IMR-90 (cell line): Measurements from ENCODE around the gene HSP90AB1. TPM values are rescaled to one million over a fixed set of nuclear protein-coding genes. Genes with fewer than 3 reads are reported as not detected.

Source experiments
- ATAC-seq: fragments of 200-7000 bp; cut with Tn5 transposase; 2 replicates; pipeline ENCODE4 v1.9.1; 2020; ENCODE audit warnings: low read depth, mild to moderate bottlenecking, moderate library complexity
- BruUV-seq: library from RNA; stranded (reverse); fragments of 400-500 nt; replicated peaks from 2 replicates; lab custom pipeline; 2021; lab: Mats Ljungman, UMichigan
- CTCF ChIA-PET: fragments of 300-600 bp; formaldehyde crosslinking; extraction: SDS; loops from one replicate; lab custom pipeline; 2021; ENCODE audit warnings: antibody characterized with exemption; lab: Yijun Ruan, JAX
- POLR2A ChIA-PET: fragments of 300-600 bp; sonication (Branson Sonifier 250); formaldehyde crosslinking; loops from one replicate; lab custom pipeline; 2022; ENCODE audit warnings: antibody characterized with exemption; ENCODE audit not compliant: unreplicated experiment; lab: Charles Lee
- DNase-seq: peaks from one replicate; pipeline ENCODE4 v3.0.0; 2013
- H2AFZ ChIP-seq: replicated peaks from 2 replicates; pipeline ENCODE3; 2013; ENCODE audit warnings: low read length, mild to moderate bottlenecking; ENCODE audit not compliant: poor library complexity
- H2AK5ac ChIP-seq: 2 replicates; pipeline ENCODE4 v1.6.1; 2013; ENCODE audit warnings: low read depth, low read length, inconsistent platforms
- H2AK9ac ChIP-seq: replicated peaks from 2 replicates; pipeline ENCODE3; 2013; ENCODE audit warnings: mild to moderate bottlenecking, low read depth, low read length, moderate library complexity; ENCODE audit not compliant: poor library complexity
- H2BK120ac ChIP-seq: 2 replicates; pipeline ENCODE4 v1.6.1; 2013; ENCODE audit warnings: low read depth, low read length, inconsistent platforms
- H2BK15ac ChIP-seq: 3 replicates; pipeline ENCODE4 v1.6.1; 2013; ENCODE audit warnings: low read depth, low read length, inconsistent platforms
- H2BK20ac ChIP-seq: 2 replicates; pipeline ENCODE4 v1.6.1; 2013; ENCODE audit warnings: low read depth, mild to moderate bottlenecking, inconsistent platforms, low read length, moderate library complexity
- H2BK5ac ChIP-seq: 2 replicates; pipeline ENCODE4 v1.6.1; 2013; ENCODE audit warnings: mild to moderate bottlenecking, low read depth, low read length, inconsistent platforms; ENCODE audit not compliant: poor library complexity, severe bottlenecking
- H3K14ac ChIP-seq: replicated peaks from 2 replicates; pipeline ENCODE4 v1.6.1; 2013; ENCODE audit warnings: low read depth, low read length, inconsistent platforms
- H3K18ac ChIP-seq: 2 replicates; pipeline ENCODE4 v1.6.1; 2013; ENCODE audit warnings: low read depth, low read length, control low read depth
- H3K23ac ChIP-seq: 2 replicates; pipeline ENCODE4 v1.6.1; 2013; ENCODE audit warnings: low read depth, low read length, inconsistent platforms
- H3K27ac ChIP-seq: 2 replicates; pipeline ENCODE4 v1.5.1; 2013; ENCODE audit warnings: mild to moderate bottlenecking, control low read depth, low read length; ENCODE audit not compliant: insufficient read depth
- H3K27me3 ChIP-seq: 2 replicates; pipeline ENCODE4 v1.6.1; 2013; ENCODE audit warnings: low read length; ENCODE audit not compliant: control insufficient read depth, insufficient read depth
- H3K36me3 ChIP-seq: 2 replicates; pipeline ENCODE4 v1.6.1; 2013; ENCODE audit warnings: low read length, mixed read lengths; ENCODE audit not compliant: control insufficient read depth, insufficient read depth
- H3K4ac ChIP-seq: 2 replicates; pipeline ENCODE4 v1.6.1; 2013; ENCODE audit warnings: low read depth, low read length, inconsistent platforms
- H3K4me1 ChIP-seq: 2 replicates; pipeline ENCODE4 v1.6.1; 2013; ENCODE audit warnings: low read length, mixed read lengths; ENCODE audit not compliant: control insufficient read depth, insufficient read depth
- H3K4me2 ChIP-seq: 2 replicates; pipeline ENCODE4 v1.6.1; 2013; ENCODE audit warnings: low read depth, mild to moderate bottlenecking, control low read depth, low read length, moderate library complexity
- H3K4me3 ChIP-seq: 2 replicates; pipeline ENCODE4 v1.5.1; 2013; ENCODE audit warnings: low read depth, mild to moderate bottlenecking, control low read depth, low read length, moderate library complexity; ENCODE audit not compliant: insufficient read depth
- H3K56ac ChIP-seq: 2 replicates; pipeline ENCODE4 v1.6.1; 2013; ENCODE audit warnings: low read length, inconsistent platforms; ENCODE audit not compliant: insufficient read depth; ENCODE audit errors: extremely low read depth
- H3K79me1 ChIP-seq, 2 experiments: 2 replicates each; pipeline ENCODE4 v1.6.1; 2013; ENCODE audit warnings: low read length in 2 of 2, inconsistent platforms in 1 of 2, low read depth in 1 of 2
- H3K9ac ChIP-seq: 2 replicates; pipeline ENCODE4 v1.6.1; 2013; ENCODE audit warnings: low read depth, low read length, control low read depth
- H3K9me1 ChIP-seq: 2 replicates; pipeline ENCODE4 v1.6.1; 2013; ENCODE audit warnings: low read length, inconsistent platforms; ENCODE audit not compliant: insufficient read depth
- H3K9me3 ChIP-seq: 2 replicates; pipeline ENCODE4 v1.6.1; 2013; ENCODE audit warnings: low read length; ENCODE audit not compliant: control insufficient read depth, insufficient read depth
- H4K20me1 ChIP-seq: 2 replicates; pipeline ENCODE4 v1.6.1; 2013; ENCODE audit warnings: low read length, inconsistent platforms; ENCODE audit not compliant: insufficient read depth
- H4K5ac ChIP-seq: 2 replicates; pipeline ENCODE4 v1.6.1; 2013; ENCODE audit warnings: mild to moderate bottlenecking, low read depth, low read length, control low read depth
- H4K8ac ChIP-seq, 2 experiments: 2 replicates each; pipeline ENCODE4 v1.6.1; 2013; ENCODE audit warnings: low read depth in 2 of 2, low read length in 2 of 2, control low read depth in 1 of 2, inconsistent platforms in 1 of 2
- H4K91ac ChIP-seq: 2 replicates; pipeline ENCODE4 v1.6.1; 2013; ENCODE audit warnings: low read depth, low read length, inconsistent platforms; ENCODE audit not compliant: insufficient read depth
- BHLHE40 ChIP-seq: fragments of 150-350 bp; IDR thresholded peaks from 2 replicates; pipeline ENCODE4 v1.6.1; 2016; ENCODE audit warnings: mild to moderate bottlenecking, low read depth, low read length
- CEBPB ChIP-seq: IDR thresholded peaks from 2 replicates; pipeline ENCODE4 v1.6.1; 2012; ENCODE audit warnings: low read depth, low read length, improper control_type of control experiment
- CHD1 ChIP-seq: IDR thresholded peaks from 2 replicates; pipeline ENCODE4 v1.6.1; 2012; ENCODE audit warnings: low read depth, low read length, improper control_type of control experiment
- MAZ ChIP-seq: IDR thresholded peaks from 2 replicates; pipeline ENCODE4 v1.6.1; 2012; ENCODE audit warnings: low read depth, mild to moderate bottlenecking, low read length, improper control_type of control experiment, moderate library complexity, borderline replicate concordance
- MXI1 ChIP-seq: IDR thresholded peaks from 2 replicates; pipeline ENCODE4 v1.6.1; 2012; ENCODE audit warnings: low read depth, mild to moderate bottlenecking, low read length, moderate library complexity, borderline replicate concordance
- NFE2L2 ChIP-seq: fragments of 150-350 bp; IDR thresholded peaks from 2 replicates; pipeline ENCODE4 v1.6.1; 2016; ENCODE audit warnings: low read depth, mild to moderate bottlenecking, low read length
- POLR2A ChIP-seq: IDR thresholded peaks from 2 replicates; pipeline ENCODE4 v1.6.1; 2012; ENCODE audit warnings: mild to moderate bottlenecking, low read depth, low read length
- RCOR1 ChIP-seq: IDR thresholded peaks from 2 replicates; pipeline ENCODE4 v1.6.1; 2012; ENCODE audit warnings: mild to moderate bottlenecking, low read length, improper control_type of control experiment; ENCODE audit not compliant: insufficient replicate concordance
- SMC3 ChIP-seq: fragments of 150-350 bp; IDR thresholded peaks from 2 replicates; pipeline ENCODE4 v1.6.1; 2016; ENCODE audit warnings: low read depth, mild to moderate bottlenecking, antibody characterized with exemption, low read length, moderate library complexity
- WGBS, 2 experiments: methylation state at CpG; one replicate each; pipeline versions ENCODE4 v1.1.5 to v1.1.7; 2013; ENCODE audit warnings: missing lambda C conversion rate in 2 of 2; ENCODE audit not compliant: insufficient read length in 1 of 2; ENCODE audit errors: extremely low coverage in 2 of 2; 5-methylcytosine and 5-hydroxymethylcytosine counted together
- dilution Hi-C: fragments of 300-500 bp; cut with HindIII; formaldehyde crosslinking; loops from one replicate; pipeline ENCODE4 v1.14.3; 2018; ENCODE audit warnings: low sequenced_read_pairs; ENCODE audit not compliant: unreplicated experiment
- in situ Hi-C: fragments of 300-500 bp; cut with MboI; formaldehyde crosslinking; loops from 3 replicates; pipeline ENCODE4 v1.14.3; 2019; ENCODE audit warnings: low sequenced_read_pairs, inconsistent platforms, mixed read lengths
- intact Hi-C: fragments of 100-400 bp; cut with micrococcal nuclease; formaldehyde crosslinking; loops from 2 replicates; pipeline ENCODE4 v1.10.0; 2022
- polyA plus RNA-seq, 3 experiments: library from polyadenylated mRNA; depleted of rRNA; stranded (reverse); fragments of >200 nt; gene quantifications; 2 replicates each; pipeline ENCODE4 v1.2.3, GENCODE V29; 2012; ENCODE audit warnings: low replicate concordance in 1 of 3
- total RNA-seq: library from RNA; depleted of rRNA; stranded (reverse); fragments of >200 nt; gene quantifications from 2 replicates; pipeline ENCODE4 v1.2.3, GENCODE V29; 2012
- TF ChIP-seq, protein P1 (sequence below): fragments of 150-350 bp; IDR thresholded peaks from 2 replicates; pipeline ENCODE4 v1.6.1; 2017; ENCODE audit warnings: mild to moderate bottlenecking, antibody characterized with exemption, low read length, low read depth
- TF ChIP-seq, protein P2 (sequence below): conservative IDR thresholded peaks from 2 replicates; pipeline ENCODE4 v1.5.1; 2012; ENCODE audit warnings: mild to moderate bottlenecking, low read depth, low read length, improper control_type of control experiment
- TF ChIP-seq, protein P3 (sequence below): fragments of 150-350 bp; IDR thresholded peaks from 2 replicates; pipeline ENCODE4 v1.6.1; 2016; ENCODE audit warnings: low read depth, mild to moderate bottlenecking, low read length, moderate library complexity, borderline replicate concordance

Gene HSP90AB1
- total and polyA plus RNA-seq, 2 of the 4 experiments (the other 2 are of a cell fraction) = 887 to 1,307 TPM

DNA sequence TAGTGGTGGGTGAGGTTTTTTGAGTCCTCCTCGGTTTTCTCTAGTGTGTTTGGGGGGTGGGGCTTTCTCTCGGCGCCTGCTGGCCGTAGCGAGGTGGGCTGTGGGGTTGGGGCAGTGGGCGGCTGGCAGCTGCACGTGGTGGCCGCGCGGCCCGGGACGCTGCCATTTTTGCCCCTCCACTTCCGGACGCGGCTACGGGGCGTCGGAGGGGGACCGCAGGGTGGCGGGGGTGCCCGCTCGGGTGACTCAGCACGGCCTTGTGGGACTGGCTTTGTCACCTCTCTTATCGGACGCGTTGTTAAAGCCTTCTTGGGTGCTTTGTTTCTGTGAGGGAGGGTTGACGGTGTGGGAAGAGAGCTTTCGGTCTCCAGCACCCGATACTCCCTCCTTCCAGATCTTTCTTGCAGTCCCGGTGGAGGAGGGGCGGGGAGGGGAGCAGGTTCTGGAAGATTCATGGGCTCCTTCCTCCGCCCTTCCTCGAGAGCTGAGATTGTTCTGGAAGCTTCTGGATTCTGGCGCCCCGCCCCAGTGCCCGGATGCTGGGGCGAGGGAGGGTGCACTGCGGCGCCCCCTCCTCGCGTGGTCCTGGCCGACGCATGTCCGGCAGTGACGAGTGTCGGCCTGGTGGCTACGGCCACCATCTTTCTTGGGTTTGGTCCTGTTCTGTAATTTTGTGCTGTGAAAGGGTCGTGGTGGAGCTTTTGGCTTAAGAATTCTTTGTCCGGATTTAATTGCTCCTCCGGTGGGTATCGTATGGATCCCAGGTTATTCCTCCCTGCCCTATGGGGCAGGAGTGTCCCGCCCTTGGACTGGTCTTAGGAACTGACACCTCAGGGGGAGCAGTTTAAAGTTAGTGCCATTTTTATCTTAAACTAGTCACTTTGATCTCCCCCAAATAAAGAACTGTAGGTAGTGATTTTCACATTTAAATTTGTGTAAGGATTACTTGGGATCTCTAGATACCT, 719 bp downstream of the HSP90AB1 start:
- Histone ChIP-seq H3K56ac (peak overlapping the region; percentile 99), H3K36me3 (peaks cover 32% of the 10 kb centered on the region), H3K4me3 (peak overlapping the region; percentile 85), H3K23ac (peak overlapping the region; percentile 97), H3K79me1 (peaks cover 14 to 55% of the 10 kb centered on the region in 2 experiments), H3K9me3 (no peaks in the 10 kb centered on the region), H3K9me1 (peaks cover 18% of the 10 kb centered on the region), H3K4ac (peak overlapping the region; percentile 100), H4K20me1 (peaks cover 57% of the 10 kb centered on the region), H4K91ac (peak overlapping the region; percentile 93), H2BK15ac (no peak overlapping the region), H3K27me3 (no peaks in the 10 kb centered on the region), H3K4me1 (peaks cover 5% of the 10 kb centered on the region), H3K9ac (peak overlapping the region; percentile 85), H4K5ac (peak overlapping the region; percentile 87), H3K14ac (peak overlapping the region; percentile 100), H2AK5ac (peak overlapping the region; percentile 94), H2AK9ac (peak overlapping the region; percentile 100), H2AFZ (peak overlapping the region; percentile 100), H2BK20ac (no peak overlapping the region), H3K27ac (peak overlapping the region; percentile 83), H2BK120ac (peak overlapping the region; percentile 63), H3K18ac (peak overlapping the region; percentile 78), H3K4me2 (peak overlapping the region; percentile 52), H4K8ac (peak overlapping the region; percentile 60 to 93), H2BK5ac (peak overlapping the region; percentile 93)
- in situ Hi-C loops (no loop called here), intact Hi-C loops (no loop called here), dilution Hi-C loops (no loop called here)
- CTCF ChIA-PET = interaction anchor here (1.0 to 1.4 kb wide), 2 partner anchors 9 to 10 kb away, joined by 3 to 4 read pairs; no protein-coding TSS in a partner anchor
- TSS peak; percentile 22 for BruUV-seq
- peak; percentile 38 for DNase-seq
- POLR2A ChIA-PET = interaction anchor here (0.6 to 3.0 kb wide), 5 partner anchors 9 to 74 kb away, joined by 3 to 27 read pairs (median 10); partner anchors contain the start of gene SLC35B2
- peak; percentile 41 for ATAC-seq
- WGBS, 2 experiments = 0% methylated on average over 3 of the region's 52 CpGs; no CpG with 5 or more reads in 1 of the 2 experiments
- TF ChIP-seq, protein P1, sequence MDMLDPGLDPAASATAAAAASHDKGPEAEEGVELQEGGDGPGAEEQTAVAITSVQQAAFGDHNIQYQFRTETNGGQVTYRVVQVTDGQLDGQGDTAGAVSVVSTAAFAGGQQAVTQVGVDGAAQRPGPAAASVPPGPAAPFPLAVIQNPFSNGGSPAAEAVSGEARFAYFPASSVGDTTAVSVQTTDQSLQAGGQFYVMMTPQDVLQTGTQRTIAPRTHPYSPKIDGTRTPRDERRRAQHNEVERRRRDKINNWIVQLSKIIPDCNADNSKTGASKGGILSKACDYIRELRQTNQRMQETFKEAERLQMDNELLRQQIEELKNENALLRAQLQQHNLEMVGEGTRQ = peak; percentile 48; the same call in 1 of the 2 replicates
- TF ChIP-seq MAZ (peak; percentile 13), NFE2L2 (peak; percentile 60; the same call in 1 of the 2 replicates), BHLHE40 (peak; percentile 50), POLR2A (no peak), CEBPB (no peak), CHD1 (peak; percentile 82; the same call in 1 of the 2 replicates), RCOR1 (no peak), MXI1 (peak; percentile 92; the same call in 1 of the 2 replicates), SMC3 (no peak)
- TF ChIP-seq, protein P2, sequence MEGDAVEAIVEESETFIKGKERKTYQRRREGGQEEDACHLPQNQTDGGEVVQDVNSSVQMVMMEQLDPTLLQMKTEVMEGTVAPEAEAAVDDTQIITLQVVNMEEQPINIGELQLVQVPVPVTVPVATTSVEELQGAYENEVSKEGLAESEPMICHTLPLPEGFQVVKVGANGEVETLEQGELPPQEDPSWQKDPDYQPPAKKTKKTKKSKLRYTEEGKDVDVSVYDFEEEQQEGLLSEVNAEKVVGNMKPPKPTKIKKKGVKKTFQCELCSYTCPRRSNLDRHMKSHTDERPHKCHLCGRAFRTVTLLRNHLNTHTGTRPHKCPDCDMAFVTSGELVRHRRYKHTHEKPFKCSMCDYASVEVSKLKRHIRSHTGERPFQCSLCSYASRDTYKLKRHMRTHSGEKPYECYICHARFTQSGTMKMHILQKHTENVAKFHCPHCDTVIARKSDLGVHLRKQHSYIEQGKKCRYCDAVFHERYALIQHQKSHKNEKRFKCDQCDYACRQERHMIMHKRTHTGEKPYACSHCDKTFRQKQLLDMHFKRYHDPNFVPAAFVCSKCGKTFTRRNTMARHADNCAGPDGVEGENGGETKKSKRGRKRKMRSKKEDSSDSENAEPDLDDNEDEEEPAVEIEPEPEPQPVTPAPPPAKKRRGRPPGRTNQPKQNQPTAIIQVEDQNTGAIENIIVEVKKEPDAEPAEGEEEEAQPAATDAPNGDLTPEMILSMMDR = no peak
- TF ChIP-seq, protein P3, sequence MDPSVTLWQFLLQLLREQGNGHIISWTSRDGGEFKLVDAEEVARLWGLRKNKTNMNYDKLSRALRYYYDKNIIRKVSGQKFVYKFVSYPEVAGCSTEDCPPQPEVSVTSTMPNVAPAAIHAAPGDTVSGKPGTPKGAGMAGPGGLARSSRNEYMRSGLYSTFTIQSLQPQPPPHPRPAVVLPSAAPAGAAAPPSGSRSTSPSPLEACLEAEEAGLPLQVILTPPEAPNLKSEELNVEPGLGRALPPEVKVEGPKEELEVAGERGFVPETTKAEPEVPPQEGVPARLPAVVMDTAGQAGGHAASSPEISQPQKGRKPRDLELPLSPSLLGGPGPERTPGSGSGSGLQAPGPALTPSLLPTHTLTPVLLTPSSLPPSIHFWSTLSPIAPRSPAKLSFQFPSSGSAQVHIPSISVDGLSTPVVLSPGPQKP = no peak
